Renal cortical epithelial cell (primary cell): ENCODE measurements around the gene BCAS4. TPM values are rescaled to one million over a fixed set of nuclear protein-coding genes. Genes with fewer than 3 reads are reported as not detected.
"Not testable (repeated sequence)": the region's sequence is repeated elsewhere in the genome, so short reads cannot be mapped to it uniquely, and the experiment has no call there.

Experiments
- DNase-seq: peaks from one replicate; pipeline ENCODE4 v3.0.0-alpha.2; 2011; ENCODE audit warnings: low read depth
- total RNA-seq: library from RNA; depleted of rRNA; stranded (reverse); fragments of >200 nt; gene quantifications from 2 replicates; pipeline ENCODE4 v1.2.3, GENCODE V29; 2014

Gene BCAS4
- total RNA-seq, 1 donor from 2014 or later, result 5.7 TPM

- DNase-seq, result no peak
These were observed 80.2 kb downstream of the BCAS4 start for GRCh38 chr20:50874758-50875665.

- DNase-seq, result no peak
These were observed 81.3 kb downstream of the BCAS4 start for GRCh38 chr20:50876063-50876685.

GRCh38 chr20:50876816-50877215 is 82.0 kb downstream of the BCAS4 start:
- DNase-seq, result no peak

- DNase-seq, result no peak
These were observed 82.4 kb downstream of the BCAS4 start for GRCh38 chr20:50877232-50877743.

- no peak for DNase-seq
These were observed 85.0 kb downstream of the BCAS4 start for GRCh38 chr20:50879649-50880550.

GRCh38 chr20:50881759-50882424 is 87.0 kb downstream of the BCAS4 start:
- not testable (repeated sequence) for DNase-seq

GRCh38 chr20:50883856-50884255 is 89.0 kb downstream of the BCAS4 start:
- no peak for DNase-seq

GRCh38 chr20:50885068-50885467 is 90.2 kb downstream of the BCAS4 start:
- DNase-seq, result no peak

- DNase-seq, result no peak
These were observed 90.9 kb downstream of the BCAS4 start for GRCh38 chr20:50885781-50886180.

- no peak for DNase-seq
These were observed 91.4 kb downstream of the BCAS4 start for GRCh38 chr20:50886184-50886790.

- DNase-seq, result no peak
These were observed 92.7 kb downstream of the BCAS4 start for GRCh38 chr20:50887576-50887975.

- no peak for DNase-seq
These were observed 96.3 kb downstream of the BCAS4 start for GRCh38 chr20:50891138-50891537.

GRCh38 chr20:50892394-50892793 is 97.5 kb downstream of the BCAS4 start:
- DNase-seq, result no peak

- no peak for DNase-seq
These were observed 98.8 kb downstream of the BCAS4 start for GRCh38 chr20:50893620-50894019.

- DNase-seq, result peak; percentile 6
These were observed 100.4 kb downstream of the BCAS4 start for GRCh38 chr20:50895111-50895830.

GRCh38 chr20:50898475-50898874 is 103.6 kb downstream of the BCAS4 start:
- DNase-seq, result no peak

GRCh38 chr20:50900261-50900660 is 105.4 kb downstream of the BCAS4 start:
- no peak for DNase-seq

GRCh38 chr20:50901301-50901700 is 106.4 kb downstream of the BCAS4 start:
- DNase-seq, result no peak

- DNase-seq, result no peak
These were observed 108.6 kb downstream of the BCAS4 start for GRCh38 chr20:50903353-50904051.
